ENCODE measurements around the gene TBC1D21.

GRCh38 chr15:73899197-73900094 lies 26.1 kb downstream of the TBC1D21 start:
- TF ChIP-seq, protein P1, sequence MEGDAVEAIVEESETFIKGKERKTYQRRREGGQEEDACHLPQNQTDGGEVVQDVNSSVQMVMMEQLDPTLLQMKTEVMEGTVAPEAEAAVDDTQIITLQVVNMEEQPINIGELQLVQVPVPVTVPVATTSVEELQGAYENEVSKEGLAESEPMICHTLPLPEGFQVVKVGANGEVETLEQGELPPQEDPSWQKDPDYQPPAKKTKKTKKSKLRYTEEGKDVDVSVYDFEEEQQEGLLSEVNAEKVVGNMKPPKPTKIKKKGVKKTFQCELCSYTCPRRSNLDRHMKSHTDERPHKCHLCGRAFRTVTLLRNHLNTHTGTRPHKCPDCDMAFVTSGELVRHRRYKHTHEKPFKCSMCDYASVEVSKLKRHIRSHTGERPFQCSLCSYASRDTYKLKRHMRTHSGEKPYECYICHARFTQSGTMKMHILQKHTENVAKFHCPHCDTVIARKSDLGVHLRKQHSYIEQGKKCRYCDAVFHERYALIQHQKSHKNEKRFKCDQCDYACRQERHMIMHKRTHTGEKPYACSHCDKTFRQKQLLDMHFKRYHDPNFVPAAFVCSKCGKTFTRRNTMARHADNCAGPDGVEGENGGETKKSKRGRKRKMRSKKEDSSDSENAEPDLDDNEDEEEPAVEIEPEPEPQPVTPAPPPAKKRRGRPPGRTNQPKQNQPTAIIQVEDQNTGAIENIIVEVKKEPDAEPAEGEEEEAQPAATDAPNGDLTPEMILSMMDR (IDR thresholded peaks at IDR 0.05; ENCODE audit: low read length) = no peak
- TF ChIP-seq EZH2 (IDR thresholded peaks at IDR 0.05; ENCODE audit: borderline replicate concordance, low read length) = no peak

Measured in OCI-LY1 (cell line).